GM23248 (cell line): ENCODE measurements around the gene CCDC167.

Experiments used
- EZH2 ChIP-seq: fragments of 200-600 bp; sonication (generic); IDR thresholded peaks from 2 replicates; pipeline ENCODE4 v1.6.1; 2018; ENCODE audit warnings: antibody characterized with exemption, mild to moderate bottlenecking; ENCODE audit not compliant: insufficient read depth, poor library complexity, severe bottlenecking
- EZH2phosphoT487 ChIP-seq: fragments of 200-600 bp; sonication (generic); IDR thresholded peaks from 2 replicates; pipeline ENCODE4 v1.6.1; 2018; ENCODE audit warnings: antibody characterized with exemption, moderate library complexity, mild to moderate bottlenecking, low read depth; ENCODE audit not compliant: insufficient read depth

GRCh38 chr6:37507077-37507476, 7.4 kb upstream of the CCDC167 start:
- TF ChIP-seq EZH2phosphoT487, result no peak
- no peak for TF ChIP-seq EZH2
